ENCODE results near the gene CERS6.

DNA sequence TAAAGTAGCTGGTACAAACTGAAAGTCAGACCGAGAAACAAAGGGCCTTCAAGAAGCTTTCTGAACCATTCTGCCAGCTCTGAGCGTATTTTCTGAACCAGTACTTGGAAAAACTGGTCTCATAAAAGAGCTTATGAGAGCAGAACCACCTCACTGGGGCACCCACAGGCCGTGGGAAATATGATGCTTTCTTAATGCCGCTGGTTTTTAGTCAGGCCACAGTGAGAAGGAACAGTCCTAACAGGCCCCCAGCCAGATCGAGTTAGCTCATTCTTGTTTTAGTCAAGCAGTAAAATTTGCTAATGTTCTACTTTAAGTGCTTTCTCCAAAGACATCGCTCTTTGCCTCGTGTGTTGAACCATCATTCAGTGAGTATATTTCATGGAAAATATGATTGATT, 333.7 kb downstream of the CERS6 start:
- TF ChIP-seq, protein P1, sequence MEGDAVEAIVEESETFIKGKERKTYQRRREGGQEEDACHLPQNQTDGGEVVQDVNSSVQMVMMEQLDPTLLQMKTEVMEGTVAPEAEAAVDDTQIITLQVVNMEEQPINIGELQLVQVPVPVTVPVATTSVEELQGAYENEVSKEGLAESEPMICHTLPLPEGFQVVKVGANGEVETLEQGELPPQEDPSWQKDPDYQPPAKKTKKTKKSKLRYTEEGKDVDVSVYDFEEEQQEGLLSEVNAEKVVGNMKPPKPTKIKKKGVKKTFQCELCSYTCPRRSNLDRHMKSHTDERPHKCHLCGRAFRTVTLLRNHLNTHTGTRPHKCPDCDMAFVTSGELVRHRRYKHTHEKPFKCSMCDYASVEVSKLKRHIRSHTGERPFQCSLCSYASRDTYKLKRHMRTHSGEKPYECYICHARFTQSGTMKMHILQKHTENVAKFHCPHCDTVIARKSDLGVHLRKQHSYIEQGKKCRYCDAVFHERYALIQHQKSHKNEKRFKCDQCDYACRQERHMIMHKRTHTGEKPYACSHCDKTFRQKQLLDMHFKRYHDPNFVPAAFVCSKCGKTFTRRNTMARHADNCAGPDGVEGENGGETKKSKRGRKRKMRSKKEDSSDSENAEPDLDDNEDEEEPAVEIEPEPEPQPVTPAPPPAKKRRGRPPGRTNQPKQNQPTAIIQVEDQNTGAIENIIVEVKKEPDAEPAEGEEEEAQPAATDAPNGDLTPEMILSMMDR (IDR thresholded peaks at IDR 0.05 in 8 of 11, conservative IDR thresholded peaks at IDR 0.05 in 3 of 11), result no peak
- no peak for TF ChIP-seq POLR2A (IDR thresholded peaks at IDR 0.05)

Measured in spleen (tissue), 7 donors.